Calu3 (cell line): ENCODE results near the gene ZBTB20. TPM values are rescaled to one million over a fixed set of nuclear protein-coding genes. Genes with fewer than 3 reads are reported as not detected.

ENCODE experiments used
- BruUV-seq: library from RNA; stranded (reverse); fragments of 400-500 nt; replicated peaks from 2 replicates; lab custom pipeline; 2021; lab: Mats Ljungman, UMichigan
- CTCF ChIA-PET: fragments of 300-600 bp; sonication (Branson Sonifier 250); formaldehyde crosslinking; loops from one replicate; lab custom pipeline; 2022; ENCODE audit warnings: antibody characterized with exemption; lab: Charles Lee
- DNase-seq: peaks from one replicate; pipeline ENCODE4 v3.0.0; 2022
- H3K27ac Mint-ChIP-seq: one replicate; pipeline ENCODE4 v1.8.0; 2022; ENCODE audit warnings: mixed read lengths; ENCODE audit not compliant: unreplicated experiment
- H3K27me3 Mint-ChIP-seq: one replicate; pipeline ENCODE4 v1.8.0; 2022; ENCODE audit warnings: mixed read lengths; ENCODE audit not compliant: unreplicated experiment
- H3K36me3 Mint-ChIP-seq: one replicate; pipeline ENCODE4 v1.8.0; 2022; ENCODE audit warnings: mild to moderate bottlenecking, moderate library complexity, mixed read lengths; ENCODE audit not compliant: insufficient read depth, unreplicated experiment
- H3K4me1 Mint-ChIP-seq: one replicate; pipeline ENCODE4 v1.8.0; 2022; ENCODE audit warnings: mild to moderate bottlenecking, low read depth, mixed read lengths; ENCODE audit not compliant: unreplicated experiment
- H3K4me3 Mint-ChIP-seq: one replicate; pipeline ENCODE4 v1.8.0; 2022; ENCODE audit warnings: mild to moderate bottlenecking, low read depth, moderate library complexity, mixed read lengths; ENCODE audit not compliant: unreplicated experiment
- H3K9me3 Mint-ChIP-seq: one replicate; pipeline ENCODE4 v1.8.0; 2022; ENCODE audit warnings: low read depth, mixed read lengths; ENCODE audit not compliant: unreplicated experiment
- intact Hi-C: fragments of 100-400 bp; cut with micrococcal nuclease; formaldehyde crosslinking; loops from one replicate; pipeline ENCODE4 v1.10.0; 2022; ENCODE audit not compliant: unreplicated experiment
- total RNA-seq: library from RNA; stranded (reverse); gene quantifications from 2 replicates; pipeline ENCODE4 v1.2.3, GENCODE V29; 2022
- TF ChIP-seq, protein P1 (sequence below): fragments of 200-600 bp; IDR thresholded peaks from one replicate; pipeline ENCODE4 v1.8.0; 2022; ENCODE audit warnings: antibody characterized with exemption; ENCODE audit not compliant: unreplicated experiment

The ZBTB20 gene
- total RNA-seq, 1 experiment from 2014 or later, result 24.1 TPM

DNA sequence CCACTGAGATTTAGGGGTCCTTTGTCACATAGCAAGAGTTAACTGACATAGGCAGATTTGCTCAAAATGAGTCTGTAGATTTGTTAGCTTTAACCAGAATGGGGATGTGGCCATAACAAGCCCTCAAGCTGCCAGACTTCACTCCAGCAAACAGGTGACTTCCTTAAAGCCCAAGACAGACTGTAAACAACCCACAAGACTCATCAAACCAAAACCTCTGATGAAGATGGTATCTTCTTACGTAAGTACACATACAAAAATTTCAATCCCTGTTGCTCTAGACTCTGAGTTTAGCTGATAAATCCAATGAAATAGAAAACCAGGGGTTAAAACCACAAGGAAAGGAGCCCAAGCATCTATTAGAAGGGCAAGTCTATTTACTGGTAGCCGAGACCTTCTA, 18.2 kb upstream of the ZBTB20 start:
- H3K9me3 Mint-ChIP-seq, result no peaks in the 10 kb centered on the region
- no peaks in the 10 kb centered on the region for H3K27me3 Mint-ChIP-seq
- intact Hi-C loops, result no loop called here
- no peaks in the 10 kb centered on the region for H3K4me1 Mint-ChIP-seq
- BruUV-seq, result no TSS peak
- no peak overlapping the region for H3K4me3 Mint-ChIP-seq
- H3K36me3 Mint-ChIP-seq, result no peaks in the 10 kb centered on the region
- TF ChIP-seq, protein P1, sequence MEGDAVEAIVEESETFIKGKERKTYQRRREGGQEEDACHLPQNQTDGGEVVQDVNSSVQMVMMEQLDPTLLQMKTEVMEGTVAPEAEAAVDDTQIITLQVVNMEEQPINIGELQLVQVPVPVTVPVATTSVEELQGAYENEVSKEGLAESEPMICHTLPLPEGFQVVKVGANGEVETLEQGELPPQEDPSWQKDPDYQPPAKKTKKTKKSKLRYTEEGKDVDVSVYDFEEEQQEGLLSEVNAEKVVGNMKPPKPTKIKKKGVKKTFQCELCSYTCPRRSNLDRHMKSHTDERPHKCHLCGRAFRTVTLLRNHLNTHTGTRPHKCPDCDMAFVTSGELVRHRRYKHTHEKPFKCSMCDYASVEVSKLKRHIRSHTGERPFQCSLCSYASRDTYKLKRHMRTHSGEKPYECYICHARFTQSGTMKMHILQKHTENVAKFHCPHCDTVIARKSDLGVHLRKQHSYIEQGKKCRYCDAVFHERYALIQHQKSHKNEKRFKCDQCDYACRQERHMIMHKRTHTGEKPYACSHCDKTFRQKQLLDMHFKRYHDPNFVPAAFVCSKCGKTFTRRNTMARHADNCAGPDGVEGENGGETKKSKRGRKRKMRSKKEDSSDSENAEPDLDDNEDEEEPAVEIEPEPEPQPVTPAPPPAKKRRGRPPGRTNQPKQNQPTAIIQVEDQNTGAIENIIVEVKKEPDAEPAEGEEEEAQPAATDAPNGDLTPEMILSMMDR, result no peak
- no peak overlapping the region for H3K27ac Mint-ChIP-seq
- DNase-seq, result no peak
- CTCF ChIA-PET, result no interaction called here

DNA sequence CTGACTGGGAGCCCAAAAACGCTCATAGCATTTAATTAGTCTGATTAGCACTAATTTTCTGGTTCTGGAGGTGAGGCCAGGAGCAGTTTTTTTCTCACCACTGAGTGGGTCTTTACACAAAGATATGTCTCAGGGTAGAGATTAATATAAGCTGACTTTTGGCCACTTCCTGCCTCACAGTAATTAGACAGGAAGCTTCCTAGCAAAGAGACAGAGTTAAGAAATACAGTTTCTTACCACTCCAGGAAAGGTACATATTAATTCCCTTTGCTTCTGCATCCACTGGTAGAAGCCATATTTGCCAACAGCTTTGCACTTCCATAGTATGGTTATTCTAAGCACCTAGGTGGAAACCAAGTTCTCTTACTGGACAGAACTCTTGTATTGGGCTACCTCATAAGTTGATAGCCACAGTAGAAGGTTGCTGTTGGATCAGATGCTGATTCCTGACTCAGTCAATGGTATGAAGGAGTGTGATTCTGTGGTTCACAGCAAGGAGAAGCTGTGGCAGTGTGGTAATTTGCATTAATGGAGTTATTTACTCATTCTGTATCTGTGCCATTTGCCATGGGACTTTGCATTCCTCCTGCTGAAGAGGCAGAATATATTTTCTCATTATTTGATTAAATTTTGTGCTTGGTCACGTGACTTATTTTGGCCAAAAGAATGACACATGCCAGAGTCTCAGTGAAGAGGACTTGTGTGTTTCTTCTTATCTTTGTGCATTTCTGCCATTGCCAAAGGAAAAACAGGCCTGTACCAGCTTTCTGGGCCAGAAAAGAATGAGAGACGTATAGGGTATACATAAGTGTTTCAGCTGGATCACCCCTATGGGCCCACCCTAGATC, 17.5 kb upstream of the ZBTB20 start:
- CTCF ChIA-PET, result interaction anchor here (0.6 kb wide), 1 partner anchor 113 kb away, joined by 3 read pairs; no protein-coding TSS in a partner anchor
- Mint-ChIP-seq H3K27ac (no peak overlapping the region), H3K9me3 (no peaks in the 10 kb centered on the region), H3K4me1 (no peaks in the 10 kb centered on the region), H3K27me3 (no peaks in the 10 kb centered on the region), H3K4me3 (no peak overlapping the region), H3K36me3 (no peaks in the 10 kb centered on the region)
- TF ChIP-seq, protein P1, result no peak
- no TSS peak for BruUV-seq
- DNase-seq, result no peak
- intact Hi-C loops, result no loop called here

DNA sequence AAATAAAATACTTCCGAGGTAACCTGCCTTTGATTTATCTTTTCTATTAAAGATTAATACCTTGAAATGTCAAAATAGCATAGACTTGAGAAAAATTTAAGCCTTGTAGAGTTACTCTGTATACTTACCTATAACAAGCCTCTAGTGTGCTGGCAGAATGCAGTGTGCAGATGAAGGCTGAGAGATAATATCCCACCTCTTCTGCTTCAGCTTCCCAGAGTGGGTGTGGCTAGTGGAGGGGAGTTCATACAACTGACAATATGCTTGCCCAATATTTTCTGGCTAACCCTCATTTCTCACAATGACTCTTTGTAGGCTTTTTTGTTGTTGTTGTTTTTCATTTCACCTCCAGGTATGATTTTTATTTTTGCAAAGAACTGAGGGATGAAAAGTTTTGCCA, 15.7 kb upstream of the ZBTB20 start:
- intact Hi-C loops, result no loop called here
- DNase-seq, result no peak
- H3K27ac Mint-ChIP-seq, result no peak overlapping the region

DNA sequence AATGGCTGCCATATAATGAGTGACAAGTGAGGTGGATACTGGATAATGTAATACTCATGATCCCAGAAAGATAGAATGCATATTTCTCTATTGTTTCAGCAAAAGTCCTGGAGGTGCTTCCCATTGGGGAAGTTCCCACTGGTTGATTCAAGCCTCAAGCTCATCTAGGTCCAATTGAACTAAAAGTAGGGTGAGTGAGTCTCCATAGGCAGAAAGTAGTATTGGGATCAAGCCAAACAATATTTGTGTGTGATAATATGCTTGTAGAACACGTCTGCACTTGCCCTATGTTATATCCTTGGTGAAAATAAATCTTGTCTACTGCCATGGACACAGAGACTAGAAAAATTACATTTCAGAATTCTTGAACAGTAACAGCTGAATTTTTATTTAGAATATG, 14.8 kb upstream of the ZBTB20 start:
- BruUV-seq, result no TSS peak
- Mint-ChIP-seq H3K36me3 (no peaks in the 10 kb centered on the region), H3K9me3 (peaks cover 2% of the 10 kb centered on the region), H3K27ac (no peak overlapping the region), H3K4me3 (no peak overlapping the region), H3K27me3 (no peaks in the 10 kb centered on the region), H3K4me1 (no peaks in the 10 kb centered on the region)
- DNase-seq, result no peak
- TF ChIP-seq, protein P1, result no peak
- CTCF ChIA-PET, result no interaction called here
- intact Hi-C loops, result no loop called here

More for the DNA sequence above, 15.7 kb upstream of the ZBTB20 start:
- Mint-ChIP-seq H3K36me3 (no peaks in the 10 kb centered on the region), H3K9me3 (peaks cover 2% of the 10 kb centered on the region), H3K27me3 (no peaks in the 10 kb centered on the region), H3K4me3 (no peak overlapping the region), H3K4me1 (no peaks in the 10 kb centered on the region)
- TF ChIP-seq, protein P1, result no peak
- no TSS peak for BruUV-seq
- CTCF ChIA-PET, result no interaction called here
